WTC11 (cell line): ENCODE measurements around the gene EHD4.

Experiments used
- CREB1 ChIP-seq: sonication (generic); formaldehyde crosslinking; IDR thresholded peaks from 2 replicates; pipeline ENCODE4 v1.8.0; 2023; ENCODE audit warnings: mild to moderate bottlenecking, missing genetic modification reagents
- CTCF ChIP-seq: fragments of 200-600 bp; IDR thresholded peaks from 2 replicates; pipeline ENCODE4 v1.8.0; 2022; ENCODE audit warnings: antibody characterized with exemption
- E2F4 ChIP-seq: sonication (generic); formaldehyde crosslinking; IDR thresholded peaks from 2 replicates; pipeline ENCODE4 v1.8.1; 2022; ENCODE audit warnings: low read depth, mild to moderate bottlenecking, moderate library complexity, missing genetic modification reagents, borderline replicate concordance
- ESRRA ChIP-seq: sonication (generic); formaldehyde crosslinking; IDR thresholded peaks from 2 replicates; pipeline ENCODE4 v1.8.1; 2022; ENCODE audit warnings: mild to moderate bottlenecking, missing genetic modification reagents, borderline replicate concordance
- KAT7 ChIP-seq: sonication (generic); formaldehyde crosslinking; IDR thresholded peaks from 2 replicates; pipeline ENCODE4 v1.8.1; 2023; ENCODE audit warnings: missing genetic modification reagents, mild to moderate bottlenecking, borderline replicate concordance
- SP1 ChIP-seq: sonication (generic); formaldehyde crosslinking; conservative IDR thresholded peaks from 2 replicates; pipeline ENCODE4 v1.8.1; 2022; ENCODE audit warnings: missing genetic modification reagents
- ZNF121 ChIP-seq: sonication (generic); formaldehyde crosslinking; IDR thresholded peaks from 2 replicates; pipeline ENCODE4 v1.8.0; 2023; ENCODE audit warnings: missing genetic modification reagents
- ZNF138 ChIP-seq: sonication (generic); formaldehyde crosslinking; conservative IDR thresholded peaks from 2 replicates; pipeline ENCODE4 v1.8.1; 2022; ENCODE audit warnings: mild to moderate bottlenecking, moderate library complexity, missing genetic modification reagents

- no peak for TF ChIP-seq E2F4 (CRISPR knock-in tag)
- TF ChIP-seq CTCF, result no peak
- no peak for TF ChIP-seq ESRRA (CRISPR knock-in tag)
- no peak for TF ChIP-seq ZNF121
- TF ChIP-seq ZNF138 (CRISPR knock-in tag), result no peak
- TF ChIP-seq SP1 (CRISPR knock-in tag), result no peak
- no peak for TF ChIP-seq CREB1 (CRISPR knock-in tag)
- TF ChIP-seq KAT7 (CRISPR knock-in tag), result no peak
Measured at GRCh38 chr15:42009474-42009873, 37.1 kb upstream of the EHD4 start.
